Measurements from ENCODE around the gene MASP1.
A peak's percentile ranks its signal among the peaks of the same experiment; 100 is the strongest.

MASP1 gene

DNA sequence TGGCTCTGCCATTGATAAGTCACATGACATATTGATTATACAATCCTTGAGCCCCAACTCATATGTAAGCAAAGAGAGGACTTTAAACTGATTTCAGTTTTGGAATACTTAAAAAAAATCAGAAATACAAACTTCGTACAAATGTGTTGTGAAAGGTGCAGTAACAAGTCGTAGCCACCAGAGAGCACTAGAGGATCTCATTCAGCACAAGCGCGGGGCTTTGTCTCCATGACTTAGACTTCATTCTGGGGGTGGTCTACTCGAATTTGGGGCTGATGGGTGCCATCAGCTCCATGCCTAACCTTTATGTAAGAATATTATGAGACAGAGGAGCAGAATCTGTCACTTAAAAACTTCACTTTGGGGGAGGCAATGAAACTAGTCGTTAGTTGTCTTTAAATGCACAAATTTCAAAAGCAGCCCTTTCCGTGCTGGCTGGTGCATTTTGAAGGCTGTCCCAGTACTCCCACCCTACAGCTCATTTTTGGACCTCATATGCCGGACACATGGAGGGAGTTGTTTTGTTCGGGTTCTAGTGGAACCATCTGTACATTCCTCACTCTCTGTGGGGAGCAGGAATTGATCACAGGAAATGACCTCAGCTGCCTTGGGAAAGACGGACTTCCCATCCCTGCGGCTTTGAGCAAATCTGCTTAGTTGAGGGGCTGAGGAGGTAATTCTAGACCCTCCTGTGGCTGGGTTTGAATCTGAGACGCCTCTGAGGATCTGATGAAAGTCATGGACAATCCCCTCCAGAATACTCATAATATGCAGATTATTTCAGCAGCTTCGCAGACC is 27.5 kb upstream of the MASP1 start:
- Histone ChIP-seq H3K9me3 (ENCODE audit: control insufficient read depth in 1 of 2, low read length in 2 of 2) (no peaks in the 10 kb centered on the region), H3K27ac (ENCODE audit: low read length) (no peak overlapping the region), H3K4me1 (ENCODE audit: control insufficient read depth in 1 of 2, insufficient read depth in 2 of 2, low read length in 2 of 2) (peaks cover 0 to 17% of the 10 kb centered on the region in 2 donors), H3K4me3 (ENCODE audit: low read depth in 1 of 2, low read length in 2 of 2) (peak overlapping the region; percentile 58 to 59), H3K36me3 (ENCODE audit: control insufficient read depth in 1 of 2, insufficient read depth in 2 of 2, low read length in 2 of 2) (no peaks in the 10 kb centered on the region), H3K27me3 (ENCODE audit: low read depth, low read length) (no peaks in the 10 kb centered on the region)

DNA sequence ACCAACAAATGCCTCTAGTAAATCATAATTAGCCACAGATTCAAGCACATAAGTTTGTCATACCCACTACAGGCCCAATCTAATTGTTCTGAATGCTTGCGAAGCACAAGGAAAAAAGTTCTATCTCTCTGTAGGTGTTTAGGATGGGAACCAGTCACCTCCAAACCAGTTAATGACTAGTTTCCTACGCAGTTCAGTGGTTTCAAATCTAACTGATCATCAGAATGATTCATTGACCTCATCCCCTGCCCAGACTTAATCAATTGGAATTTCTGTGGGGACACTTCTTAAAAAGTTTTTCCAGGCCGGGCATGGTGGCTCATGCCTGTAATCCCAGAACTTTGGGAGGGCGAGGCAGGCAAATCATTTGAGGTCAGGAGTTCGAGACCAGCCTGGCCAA is 24.3 kb upstream of the MASP1 start:
- Histone ChIP-seq H3K4me3 (ENCODE audit: low read depth in 1 of 2, low read length in 2 of 2) (no peak overlapping the region), H3K36me3 (ENCODE audit: control insufficient read depth in 1 of 2, insufficient read depth in 2 of 2, low read length in 2 of 2) (no peaks in the 10 kb centered on the region), H3K9me3 (ENCODE audit: control insufficient read depth in 1 of 2, low read length in 2 of 2) (no peaks in the 10 kb centered on the region), H3K27me3 (ENCODE audit: low read depth, low read length) (no peaks in the 10 kb centered on the region), H3K27ac (ENCODE audit: low read length) (no peak overlapping the region), H3K4me1 (ENCODE audit: control insufficient read depth in 1 of 2, insufficient read depth in 2 of 2, low read length in 2 of 2) (peaks cover 0 to 17% of the 10 kb centered on the region in 2 donors)

DNA sequence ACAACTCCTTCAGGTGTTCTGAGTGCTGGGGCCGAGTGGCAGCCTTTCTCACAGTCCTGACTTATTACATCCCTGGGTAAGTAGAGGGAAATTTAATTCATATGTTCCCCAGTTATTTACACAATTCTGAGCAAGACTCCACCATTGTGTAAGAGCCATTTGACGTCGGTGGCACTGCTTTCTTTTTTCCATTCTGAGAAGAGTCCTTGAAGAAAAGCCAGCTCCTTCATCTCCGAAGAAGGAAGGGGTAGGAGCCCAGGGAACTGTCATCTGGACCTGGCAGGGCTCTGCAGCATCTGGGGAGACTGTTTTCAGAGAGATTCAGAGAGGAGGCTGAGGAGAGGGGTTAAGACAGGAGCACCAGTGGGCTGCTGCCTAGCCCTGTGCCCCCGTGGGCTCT is 22.6 kb upstream of the MASP1 start:
- H3K36me3 ChIP-seq (ENCODE audit: control insufficient read depth in 1 of 2, insufficient read depth in 2 of 2, low read length in 2 of 2): no peaks in the 10 kb centered on the region
- no peaks in the 10 kb centered on the region for H3K9me3 ChIP-seq (ENCODE audit: control insufficient read depth in 1 of 2, low read length in 2 of 2)
- no peak overlapping the region for H3K4me3 ChIP-seq (ENCODE audit: low read depth in 1 of 2, low read length in 2 of 2)
- H3K4me1 ChIP-seq (ENCODE audit: control insufficient read depth in 1 of 2, insufficient read depth in 2 of 2, low read length in 2 of 2): peaks cover 0 to 9% of the 10 kb centered on the region in 2 donors
- H3K27ac ChIP-seq (ENCODE audit: low read length): no peak overlapping the region
- H3K27me3 ChIP-seq (ENCODE audit: low read depth, low read length): no peaks in the 10 kb centered on the region

DNA sequence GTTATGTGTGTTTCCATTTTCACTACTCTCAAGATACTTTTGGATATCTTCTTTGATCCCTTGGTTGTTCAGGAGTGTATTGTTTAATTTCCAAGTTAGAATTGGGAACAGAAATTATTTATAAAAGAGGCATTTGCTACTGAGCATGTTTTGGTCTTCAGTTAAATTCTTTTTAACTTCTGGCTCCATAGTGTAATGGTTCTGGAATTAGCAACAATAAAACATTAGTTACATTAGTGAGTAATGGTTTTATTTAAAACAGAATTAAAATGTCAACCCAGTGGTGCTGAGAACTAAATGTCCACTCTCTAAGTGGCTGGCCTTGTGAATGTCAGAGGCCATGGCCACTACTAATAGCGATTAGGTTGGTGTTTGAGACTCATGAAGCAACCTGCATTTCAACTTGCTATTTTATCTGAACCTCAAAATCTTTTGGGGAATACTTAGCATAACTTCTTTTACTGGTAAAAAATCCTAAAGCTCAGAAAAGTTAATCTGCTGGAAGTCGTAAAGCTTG is 19.5 kb upstream of the MASP1 start:
- Histone ChIP-seq H3K27me3 (ENCODE audit: low read depth, low read length) (no peaks in the 10 kb centered on the region), H3K4me1 (ENCODE audit: control insufficient read depth in 1 of 2, insufficient read depth in 2 of 2, low read length in 2 of 2) (peaks cover 0 to 3% of the 10 kb centered on the region in 2 donors), H3K9me3 (ENCODE audit: control insufficient read depth in 1 of 2, low read length in 2 of 2) (no peaks in the 10 kb centered on the region), H3K36me3 (ENCODE audit: control insufficient read depth in 1 of 2, insufficient read depth in 2 of 2, low read length in 2 of 2) (no peaks in the 10 kb centered on the region), H3K4me3 (ENCODE audit: low read depth in 1 of 2, low read length in 2 of 2) (no peak overlapping the region), H3K27ac (ENCODE audit: low read length) (no peak overlapping the region)

DNA sequence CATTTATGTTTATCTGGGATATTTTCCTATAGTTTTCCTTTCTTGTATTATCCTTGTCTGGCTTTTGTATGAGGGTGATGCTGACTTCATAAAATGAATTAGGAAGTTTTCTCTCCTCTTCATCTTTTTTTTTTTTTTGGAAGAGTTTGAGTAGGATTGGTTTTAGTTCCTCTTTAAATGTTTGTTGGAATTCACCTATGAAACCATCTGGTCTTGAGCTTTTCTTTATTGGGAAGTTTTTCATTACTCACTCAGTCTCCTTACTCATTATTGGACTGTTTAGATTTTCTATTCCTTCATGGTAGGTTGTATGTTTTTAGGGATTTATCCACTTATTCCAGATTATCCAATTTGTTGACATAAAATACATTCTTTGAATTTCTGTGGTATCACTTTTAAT is 18.7 kb upstream of the MASP1 start:
- peaks cover 0 to 3% of the 10 kb centered on the region in 2 donors for H3K4me1 ChIP-seq (ENCODE audit: control insufficient read depth in 1 of 2, insufficient read depth in 2 of 2, low read length in 2 of 2)
- no peak overlapping the region for H3K4me3 ChIP-seq (ENCODE audit: low read depth in 1 of 2, low read length in 2 of 2)
- no peak overlapping the region for H3K27ac ChIP-seq (ENCODE audit: low read length)
- no peaks in the 10 kb centered on the region for H3K9me3 ChIP-seq (ENCODE audit: control insufficient read depth in 1 of 2, low read length in 2 of 2)
- no peaks in the 10 kb centered on the region for H3K36me3 ChIP-seq (ENCODE audit: control insufficient read depth in 1 of 2, insufficient read depth in 2 of 2, low read length in 2 of 2)
- no peaks in the 10 kb centered on the region for H3K27me3 ChIP-seq (ENCODE audit: low read depth, low read length)

DNA sequence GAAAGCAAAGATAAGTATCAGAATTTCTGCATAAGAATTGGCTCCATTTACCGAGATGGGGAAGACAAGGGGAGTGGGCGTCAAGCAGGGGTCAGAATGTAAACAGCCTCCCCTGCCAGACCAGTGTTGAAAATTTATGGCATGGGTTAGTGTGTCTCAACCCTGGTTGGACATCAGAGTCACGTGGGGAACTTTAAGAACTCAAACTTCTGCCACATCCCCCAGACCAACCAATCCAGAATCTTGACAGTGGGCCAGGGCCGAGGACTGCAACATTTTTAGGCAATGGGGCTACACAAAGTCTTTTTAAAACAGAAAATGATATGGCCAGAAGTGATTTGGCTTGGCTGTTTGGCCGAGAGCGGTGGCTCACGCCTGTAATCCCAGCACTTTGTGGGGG is 14.3 kb upstream of the MASP1 start:
- no peak overlapping the region for H3K27ac ChIP-seq (ENCODE audit: low read length)
- no peak overlapping the region for H3K4me3 ChIP-seq (ENCODE audit: low read depth in 1 of 2, low read length in 2 of 2)
- no peaks in the 10 kb centered on the region for H3K27me3 ChIP-seq (ENCODE audit: low read depth, low read length)
- H3K36me3 ChIP-seq (ENCODE audit: control insufficient read depth in 1 of 2, insufficient read depth in 2 of 2, low read length in 2 of 2): no peaks in the 10 kb centered on the region
- H3K4me1 ChIP-seq (ENCODE audit: control insufficient read depth in 1 of 2, insufficient read depth in 2 of 2, low read length in 2 of 2): no peaks in the 10 kb centered on the region
- no peaks in the 10 kb centered on the region for H3K9me3 ChIP-seq (ENCODE audit: control insufficient read depth in 1 of 2, low read length in 2 of 2)

DNA sequence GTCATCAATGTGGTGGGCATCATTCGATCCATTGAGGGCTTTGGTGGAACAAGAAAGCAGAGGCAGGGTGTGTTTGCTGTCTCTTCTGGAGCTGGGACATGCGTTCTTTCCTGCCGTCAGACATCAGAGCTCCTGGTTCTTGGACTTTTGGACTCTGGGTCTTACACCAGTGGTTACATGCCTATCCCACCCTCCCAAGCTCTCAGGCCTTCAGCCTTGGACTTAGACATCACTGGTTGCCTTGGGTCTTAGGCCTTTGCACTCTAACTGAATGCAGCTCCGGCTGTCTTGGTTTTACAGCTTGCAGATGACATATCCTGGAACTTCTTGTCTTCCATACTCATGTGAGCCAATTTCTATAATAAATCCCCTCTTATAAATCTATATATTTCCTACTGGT is 8.1 kb upstream of the MASP1 start:
- H3K27me3 ChIP-seq (ENCODE audit: low read depth, low read length): no peaks in the 10 kb centered on the region
- H3K4me3 ChIP-seq (ENCODE audit: low read depth in 1 of 2, low read length in 2 of 2): no peak overlapping the region
- H3K4me1 ChIP-seq (ENCODE audit: control insufficient read depth in 1 of 2, insufficient read depth in 2 of 2, low read length in 2 of 2): no peaks in the 10 kb centered on the region
- H3K36me3 ChIP-seq (ENCODE audit: control insufficient read depth in 1 of 2, insufficient read depth in 2 of 2, low read length in 2 of 2): no peaks in the 10 kb centered on the region
- no peak overlapping the region for H3K27ac ChIP-seq (ENCODE audit: low read length)
- no peaks in the 10 kb centered on the region for H3K9me3 ChIP-seq (ENCODE audit: control insufficient read depth in 1 of 2, low read length in 2 of 2)

DNA sequence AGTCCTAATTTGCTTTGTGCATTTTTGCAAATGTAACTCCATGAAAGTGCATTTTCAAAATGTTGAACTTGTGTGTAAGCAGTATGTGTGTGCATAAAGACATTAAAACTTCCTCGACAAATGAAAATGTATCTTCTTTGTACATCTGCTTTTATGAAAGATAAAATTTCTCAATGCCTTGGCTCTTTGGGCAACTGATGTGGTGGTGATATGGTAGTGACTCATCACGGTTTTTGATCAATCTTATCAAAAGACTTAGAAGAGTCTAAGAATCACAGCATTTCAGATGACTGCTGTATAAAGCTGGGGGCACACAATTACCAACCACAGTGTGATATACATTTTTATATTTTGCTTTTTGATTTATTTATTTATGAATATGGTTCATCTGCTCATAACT is 5.4 kb upstream of the MASP1 start:
- Histone ChIP-seq H3K4me1 (ENCODE audit: control insufficient read depth in 1 of 2, insufficient read depth in 2 of 2, low read length in 2 of 2) (no peaks in the 10 kb centered on the region), H3K4me3 (ENCODE audit: low read depth in 1 of 2, low read length in 2 of 2) (no peak overlapping the region), H3K36me3 (ENCODE audit: control insufficient read depth in 1 of 2, insufficient read depth in 2 of 2, low read length in 2 of 2) (no peaks in the 10 kb centered on the region), H3K27me3 (ENCODE audit: low read depth, low read length) (no peaks in the 10 kb centered on the region), H3K9me3 (ENCODE audit: control insufficient read depth in 1 of 2, low read length in 2 of 2) (no peaks in the 10 kb centered on the region), H3K27ac (ENCODE audit: low read length) (no peak overlapping the region)

DNA sequence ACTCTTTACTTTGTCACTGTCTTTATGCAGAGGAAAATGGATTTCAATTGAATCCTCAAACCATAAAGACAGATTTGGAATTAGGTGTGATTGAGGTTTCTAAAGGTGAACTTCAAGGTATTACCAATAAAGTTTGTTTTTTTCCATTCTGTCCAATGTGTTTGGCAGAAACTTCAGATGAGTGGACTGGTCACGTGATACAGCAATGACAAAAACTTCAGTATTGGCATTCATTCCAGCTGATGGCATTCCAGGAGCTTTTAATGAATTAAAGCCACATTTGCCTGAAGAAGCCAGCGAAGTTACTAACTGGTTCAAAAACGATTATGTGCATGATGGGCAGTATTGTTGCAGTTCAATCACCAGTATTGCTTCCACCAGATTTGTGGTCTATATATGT is 4.5 kb upstream of the MASP1 start:
- no peaks in the 10 kb centered on the region for H3K36me3 ChIP-seq (ENCODE audit: control insufficient read depth in 1 of 2, insufficient read depth in 2 of 2, low read length in 2 of 2)
- H3K9me3 ChIP-seq (ENCODE audit: control insufficient read depth in 1 of 2, low read length in 2 of 2): no peaks in the 10 kb centered on the region
- H3K4me1 ChIP-seq (ENCODE audit: control insufficient read depth in 1 of 2, insufficient read depth in 2 of 2, low read length in 2 of 2): no peaks in the 10 kb centered on the region
- no peak overlapping the region for H3K27ac ChIP-seq (ENCODE audit: low read length)
- no peaks in the 10 kb centered on the region for H3K27me3 ChIP-seq (ENCODE audit: low read depth, low read length)
- no peak overlapping the region for H3K4me3 ChIP-seq (ENCODE audit: low read depth in 1 of 2, low read length in 2 of 2)

DNA sequence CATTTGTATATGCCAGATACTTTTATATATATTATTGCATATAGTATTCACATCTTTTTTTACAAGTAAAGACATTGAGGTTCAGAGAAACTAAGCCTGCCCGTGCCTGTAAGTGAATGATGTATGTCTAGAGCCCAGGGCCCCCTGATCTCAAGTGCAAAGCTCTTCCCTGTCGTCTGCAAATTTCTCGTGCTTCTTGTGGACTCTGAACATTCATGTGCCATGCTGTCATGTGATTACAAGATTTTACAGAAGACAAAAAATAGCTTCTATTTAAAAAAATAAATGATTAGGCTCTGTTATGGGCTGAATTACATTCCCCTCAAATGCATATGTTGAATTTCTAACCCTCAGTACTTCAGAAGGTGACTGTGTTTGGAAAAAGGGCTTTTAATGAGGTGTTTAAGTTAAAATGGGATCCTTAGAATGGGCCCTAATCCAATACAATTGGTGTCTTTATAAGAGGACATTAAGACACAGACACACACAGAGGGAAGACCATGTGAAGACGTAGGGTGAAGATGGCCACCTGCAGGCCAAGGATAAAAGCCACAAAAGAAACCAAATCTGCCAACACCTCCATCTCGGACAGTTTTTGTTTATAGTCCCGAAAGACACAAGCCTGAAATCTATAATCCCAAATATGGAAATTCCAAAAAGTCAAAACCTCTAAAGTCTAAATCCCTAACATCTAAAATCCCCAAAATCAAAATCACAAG is 3.9 kb upstream of the MASP1 start:
- Histone ChIP-seq H3K27me3 (ENCODE audit: low read depth, low read length) (no peaks in the 10 kb centered on the region), H3K4me1 (ENCODE audit: control insufficient read depth in 1 of 2, insufficient read depth in 2 of 2, low read length in 2 of 2) (peaks cover 0 to 2% of the 10 kb centered on the region in 2 donors), H3K9me3 (ENCODE audit: control insufficient read depth in 1 of 2, low read length in 2 of 2) (no peaks in the 10 kb centered on the region), H3K27ac (ENCODE audit: low read length) (no peak overlapping the region), H3K4me3 (ENCODE audit: low read depth in 1 of 2, low read length in 2 of 2) (no peak overlapping the region), H3K36me3 (ENCODE audit: control insufficient read depth in 1 of 2, insufficient read depth in 2 of 2, low read length in 2 of 2) (no peaks in the 10 kb centered on the region)

DNA sequence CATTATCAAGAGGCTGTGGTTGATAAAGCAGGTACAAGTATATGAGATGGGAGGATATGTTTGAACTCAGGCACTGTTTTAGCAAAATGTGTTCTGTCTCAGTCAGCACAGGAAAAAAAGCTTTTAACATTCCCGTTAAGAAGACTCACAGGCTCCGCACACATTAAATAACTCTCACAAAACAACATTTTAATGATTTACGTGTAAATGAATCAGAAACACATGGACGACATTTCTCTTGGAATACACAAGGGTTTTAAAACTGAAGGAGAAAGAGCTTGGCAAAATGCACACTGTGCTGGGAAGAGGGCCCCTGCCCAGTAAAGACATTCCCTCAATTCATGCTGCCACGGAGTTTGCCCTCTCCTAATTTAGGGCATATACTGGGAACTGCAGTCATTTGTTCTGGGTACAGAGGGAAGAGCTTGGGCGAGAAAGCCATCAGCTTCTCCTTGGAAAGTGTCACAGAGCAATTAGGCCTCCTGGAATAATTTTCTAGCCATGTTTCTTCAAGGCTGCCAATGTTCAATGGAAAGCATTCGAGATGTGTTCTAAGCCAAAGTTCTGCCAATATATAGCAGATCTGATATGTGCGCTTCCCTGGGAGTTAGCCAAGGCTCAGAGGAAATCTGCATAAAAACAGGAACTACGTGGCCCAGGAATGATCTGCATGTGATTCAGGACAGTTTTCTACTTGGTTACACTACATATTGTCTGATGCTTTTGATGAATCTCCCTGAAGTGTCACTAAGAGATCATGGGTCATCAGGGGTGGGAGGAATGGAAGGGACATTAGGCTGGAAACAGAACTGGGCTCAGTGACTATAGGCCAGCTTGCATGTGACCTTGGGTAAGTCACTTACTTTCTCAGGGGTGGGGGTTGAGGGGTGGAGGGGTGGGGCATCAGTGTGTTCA is 2.2 kb upstream of the MASP1 start:
- Histone ChIP-seq H3K27me3 (ENCODE audit: low read depth, low read length) (no peaks in the 10 kb centered on the region), H3K27ac (ENCODE audit: low read length) (no peak overlapping the region), H3K4me1 (ENCODE audit: control insufficient read depth in 1 of 2, insufficient read depth in 2 of 2, low read length in 2 of 2) (peaks cover 0 to 19% of the 10 kb centered on the region in 2 donors), H3K36me3 (ENCODE audit: control insufficient read depth in 1 of 2, insufficient read depth in 2 of 2, low read length in 2 of 2) (no peaks in the 10 kb centered on the region), H3K4me3 (ENCODE audit: low read depth in 1 of 2, low read length in 2 of 2) (no peak overlapping the region), H3K9me3 (ENCODE audit: control insufficient read depth in 1 of 2, low read length in 2 of 2) (no peaks in the 10 kb centered on the region)

Measured in muscle layer of duodenum (tissue), 2 donors.